K562 (cell line): Measurements from ENCODE around the gene AGFG2.
"Not testable (repeated sequence)": the region's sequence is repeated elsewhere in the genome, so short reads cannot be mapped to it uniquely, and the experiment has no call there.

Experiments used
- CBX1 ChIP-seq: sonication (generic); IDR thresholded peaks from 2 replicates; pipeline ENCODE4 v1.6.1; 2016; ENCODE audit warnings: antibody characterized with exemption, low read depth, mild to moderate bottlenecking
- FIP1L1 ChIP-seq: fragments of 200-400 bp; formaldehyde crosslinking; IDR thresholded peaks from 2 replicates; pipeline ENCODE4 v1.6.1; 2018; ENCODE audit warnings: mild to moderate bottlenecking, low read depth, low read length; ENCODE audit not compliant: poor library complexity, severe bottlenecking
- FOXA3 ChIP-seq, 2 experiments: fragments of 450-650 bp in 1 of 2; sonication (generic) in 1 of 2; formaldehyde crosslinking; IDR thresholded peaks in 1 of 2; conservative IDR thresholded peaks in 1 of 2; 2 replicates each; pipeline versions ENCODE4 v1.4.0 to v1.8.0; 2020 to 2022; ENCODE audit warnings: mild to moderate bottlenecking in 2 of 2, missing genetic modification reagents in 1 of 2
- FOXK2 ChIP-seq, 2 experiments: fragments of 450-650 bp; IDR thresholded peaks in 1 of 2; conservative IDR thresholded peaks in 1 of 2; 2 replicates each; pipeline ENCODE4 v1.6.1; 2016; ENCODE audit warnings: low read depth in 2 of 2, mild to moderate bottlenecking in 1 of 2
- KAT7 ChIP-seq: sonication (generic); formaldehyde crosslinking; IDR thresholded peaks from 2 replicates; pipeline ENCODE4 v1.8.0; 2022; ENCODE audit warnings: missing genetic modification reagents, mild to moderate bottlenecking, borderline replicate concordance
- MITF ChIP-seq: IDR thresholded peaks from 2 replicates; pipeline ENCODE4 v1.6.1; 2014; ENCODE audit warnings: antibody characterized with exemption
- POLR2A ChIP-seq: fragments of 450-650 bp; conservative IDR thresholded peaks from 2 replicates; pipeline ENCODE4 v1.6.1; 2016
- RBM14 ChIP-seq: fragments of 200-400 bp; formaldehyde crosslinking; IDR thresholded peaks from 2 replicates; pipeline ENCODE4 v1.6.1; 2018; ENCODE audit warnings: low read depth, mild to moderate bottlenecking, low read length, moderate library complexity, borderline replicate concordance; ENCODE audit not compliant: insufficient read depth
- SPI1 ChIP-seq: IDR thresholded peaks from 2 replicates; pipeline ENCODE4 v1.6.1; 2011; ENCODE audit warnings: low read depth, low read length, control low read depth, borderline replicate concordance
- XRCC3 ChIP-seq: fragments of 450-650 bp; IDR thresholded peaks from 2 replicates; pipeline ENCODE4 v1.6.1; 2017; ENCODE audit warnings: mild to moderate bottlenecking, moderate library complexity
- ZBTB40 ChIP-seq, 2 experiments: fragments of 450-650 bp in 1 of 2; sonication (generic) in 1 of 2; formaldehyde crosslinking in 1 of 2; IDR thresholded peaks; 2 replicates each; pipeline versions ENCODE4 v1.7.1 to v1.9.0; 2016 to 2022; ENCODE audit warnings: inconsistent platforms in 1 of 2, mild to moderate bottlenecking in 1 of 2, missing genetic modification reagents in 1 of 2
- ZNF280B ChIP-seq: fragments of 250-450 bp; sonication (Bioruptor Pico); IDR thresholded peaks from 2 replicates; pipeline ENCODE4 v1.5.1; 2021; ENCODE audit warnings: mild to moderate bottlenecking

DNA sequence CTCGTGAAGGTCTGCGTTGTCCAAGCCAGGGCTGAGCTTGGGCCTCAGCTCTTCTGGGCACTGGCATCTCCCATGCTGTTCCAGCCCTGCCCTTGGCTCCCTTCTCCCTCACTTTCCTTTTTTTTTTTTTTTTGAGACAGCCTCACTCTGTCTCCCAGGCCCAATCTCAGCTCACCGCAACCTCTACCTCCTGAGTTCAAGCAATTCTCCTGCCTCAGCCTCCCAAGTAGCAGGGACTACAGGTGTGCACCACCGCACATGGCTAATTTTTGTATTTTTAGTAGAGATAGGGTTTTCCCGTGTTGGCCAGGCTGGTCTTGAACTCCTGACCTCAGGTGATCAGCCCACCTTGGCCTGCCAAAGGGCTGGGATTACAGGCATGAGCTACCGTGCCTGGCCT lies 25.4 kb downstream of the AGFG2 start:
- not testable (repeated sequence) for TF ChIP-seq POLR2A; SPI1; KAT7 (CRISPR knock-in tag); ZBTB40 (IDR thresholded peaks at IDR 0.05); ZBTB40 (CRISPR knock-in tag; IDR thresholded peaks at IDR 0.05); RBM14; MITF; FOXK2 (conservative IDR thresholded peaks at IDR 0.05 in 1 of 2, IDR thresholded peaks at IDR 0.05 in 1 of 2; ENCODE audit: low read depth in 2 of 2); ZNF280B (CRISPR knock-in tag); XRCC3; CBX1; FIP1L1; FOXA3 (CRISPR knock-in tag; conservative IDR thresholded peaks at IDR 0.05 in 1 of 2, IDR thresholded peaks at IDR 0.05 in 1 of 2)
